SK-N-SH (cell line): Measurements from ENCODE around the gene DPM2. TPM values are rescaled to one million over a fixed set of nuclear protein-coding genes. Genes with fewer than 3 reads are reported as not detected.

Experiments
- CTCF ChIA-PET: fragments of 300-600, 350-600 bp; formaldehyde crosslinking; extraction: SDS; loops from one replicate; lab custom pipeline; 2021; lab: Yijun Ruan, JAX
- POLR2A ChIA-PET: fragments of 350-600 bp; sonication (Branson Sonifier 250); formaldehyde crosslinking; extraction: SDS; loops from one replicate; lab custom pipeline; 2020; ENCODE audit warnings: antibody characterized with exemption, inconsistent platforms; lab: Yijun Ruan, JAX
- DNase-seq: peaks from one replicate; pipeline ENCODE4 v3.0.0; 2012
- H2AFZ ChIP-seq: fragments of 200-600 bp; sonication (generic); 2 replicates; pipeline ENCODE4 v1.8.1; 2016; ENCODE audit warnings: antibody characterized with exemption, mild to moderate bottlenecking, low read depth
- H3F3A ChIP-seq: fragments of 200-600 bp; sonication (generic); replicated peaks from 2 replicates; pipeline ENCODE3; 2016; ENCODE audit warnings: antibody characterized with exemption, mild to moderate bottlenecking; ENCODE audit not compliant: insufficient read depth
- H3K27ac ChIP-seq, 2 experiments: fragments of 200-500 bp in 1 of 2; fragments of 200-600 bp in 1 of 2; sonication (Bioruptor generic) in 1 of 2; sonication (generic), shearing (Covaris generic) in 1 of 2; 2 replicates each; pipeline versions ENCODE4 v1.5.1 to v1.6.1; 2014 to 2016; ENCODE audit warnings: low read depth in 2 of 2, inconsistent platforms in 1 of 2, low read length in 1 of 2, mild to moderate bottlenecking in 1 of 2, mixed read lengths in 1 of 2
- H3K27me3 ChIP-seq: fragments of 200-600 bp; sonication (generic), shearing (Covaris generic); 2 replicates; pipeline ENCODE4 v1.6.1; 2016; ENCODE audit warnings: mixed run types; ENCODE audit not compliant: insufficient read depth
- H3K36me3 ChIP-seq, 2 experiments: fragments of 200-500 bp in 1 of 2; fragments of 200-600 bp in 1 of 2; sonication (Bioruptor generic) in 1 of 2; sonication (generic) in 1 of 2; replicated peaks in 1 of 2; 2 replicates each; pipeline versions ENCODE3 to v1.5.1; 2014 to 2016; ENCODE audit warnings: low read length in 1 of 2, mild to moderate bottlenecking in 1 of 2; ENCODE audit not compliant: insufficient read depth in 2 of 2, control insufficient read depth in 1 of 2
- H3K4me1 ChIP-seq, 2 experiments: fragments of 200-500 bp in 1 of 2; fragments of 200-600 bp in 1 of 2; sonication (Bioruptor generic) in 1 of 2; sonication (generic), shearing (Covaris generic) in 1 of 2; 2 replicates each; pipeline versions ENCODE4 v1.5.1 to v1.6.1; 2014 to 2016; ENCODE audit warnings: low read depth in 1 of 2, low read length in 1 of 2, mixed run types in 1 of 2; ENCODE audit not compliant: insufficient read depth in 2 of 2, control insufficient read depth in 1 of 2
- H3K4me2 ChIP-seq: fragments of 200-600 bp; sonication (generic), shearing (Covaris generic); 2 replicates; pipeline ENCODE4 v1.6.1; 2017; ENCODE audit warnings: mixed run types
- H3K4me3 ChIP-seq, 2 experiments: fragments of 200-500 bp in 1 of 2; fragments of 200-600 bp in 1 of 2; sonication (Bioruptor generic) in 1 of 2; sonication (generic), shearing (Covaris generic) in 1 of 2; 2 replicates each; pipeline versions ENCODE4 v1.5.1 to v1.8.1; 2014 to 2016; ENCODE audit warnings: low read depth in 2 of 2, inconsistent platforms in 1 of 2, low read length in 1 of 2, mild to moderate bottlenecking in 1 of 2, mixed read lengths in 1 of 2, moderate library complexity in 1 of 2
- H3K79me2 ChIP-seq: fragments of 200-600 bp; sonication (generic); 2 replicates; pipeline ENCODE4 v1.8.1; 2017; ENCODE audit warnings: mild to moderate bottlenecking; ENCODE audit not compliant: insufficient read depth
- H3K9ac ChIP-seq: fragments of 200-600 bp; sonication (generic); 2 replicates; pipeline ENCODE4 v1.6.1; 2017; ENCODE audit warnings: mixed run types
- H3K9me2 ChIP-seq: fragments of 200-600 bp; sonication (generic); 2 replicates; pipeline ENCODE4 v1.6.1; 2017; ENCODE audit warnings: mixed run types
- H3K9me3 ChIP-seq: fragments of 200-600 bp; sonication (generic); 2 replicates; pipeline ENCODE4 v1.6.1; 2017; ENCODE audit warnings: mixed run types, mild to moderate bottlenecking, moderate library complexity
- H4K20me1 ChIP-seq: fragments of 200-600 bp; sonication (generic); 2 replicates; pipeline ENCODE4 v1.6.1; 2017; ENCODE audit warnings: mild to moderate bottlenecking, mixed run types; ENCODE audit not compliant: insufficient read depth
- ELF1 ChIP-seq: IDR thresholded peaks from 2 replicates; pipeline ENCODE4 v1.4.0; 2012
- FOXJ3 ChIP-seq: sonication (generic); formaldehyde crosslinking; IDR thresholded peaks from 2 replicates; pipeline ENCODE4 v1.5.1; 2020; ENCODE audit warnings: mild to moderate bottlenecking, missing genetic modification reagents
- GABPA ChIP-seq: IDR thresholded peaks from 2 replicates; pipeline ENCODE4 v1.4.0; 2012; ENCODE audit warnings: low read depth, mild to moderate bottlenecking
- GATA2 ChIP-seq: sonication (generic); formaldehyde crosslinking; IDR thresholded peaks from 2 replicates; pipeline ENCODE4 v1.5.0; 2020; ENCODE audit warnings: mild to moderate bottlenecking, missing genetic modification reagents
- MEF2A ChIP-seq: IDR thresholded peaks from 2 replicates; pipeline ENCODE4 v1.4.0; 2012; ENCODE audit warnings: low read depth, borderline replicate concordance
- PBX3 ChIP-seq: IDR thresholded peaks from 2 replicates; pipeline ENCODE4; 2012
- POLR2AphosphoS5 ChIP-seq: IDR thresholded peaks from 2 replicates; pipeline ENCODE4 v1.6.1; 2012; ENCODE audit warnings: low read depth, low read length
- RCOR1 ChIP-seq: fragments of 150-350 bp; IDR thresholded peaks from 2 replicates; pipeline ENCODE4 v1.6.1; 2017; ENCODE audit warnings: antibody characterized with exemption, low read length
- SIN3A ChIP-seq: IDR thresholded peaks from 2 replicates; pipeline ENCODE4 v1.6.1; 2012; ENCODE audit warnings: low read depth, mild to moderate bottlenecking, low read length, moderate library complexity, borderline replicate concordance
- TAF1 ChIP-seq: IDR thresholded peaks from 2 replicates; pipeline ENCODE4 v1.6.1; 2012; ENCODE audit warnings: low read depth, mild to moderate bottlenecking, low read length, moderate library complexity, borderline replicate concordance
- TCF12 ChIP-seq: IDR thresholded peaks from 2 replicates; pipeline ENCODE4 v1.4.0; 2012
- YY1 ChIP-seq: IDR thresholded peaks from 2 replicates; pipeline ENCODE4 v1.4.0; 2012; ENCODE audit warnings: low read depth, mild to moderate bottlenecking
- WGBS: methylation state at CpG from one replicate; pipeline ENCODE4 v1.1.6; 2017; ENCODE audit warnings: low lambda C conversion rate; 5-methylcytosine and 5-hydroxymethylcytosine counted together
- polyA plus RNA-seq, 3 experiments: library from polyadenylated mRNA; depleted of rRNA; stranded (reverse); fragments of >200 nt; gene quantifications; 2 replicates each; pipeline ENCODE4 v1.2.3, GENCODE V29; 2012

DPM2 gene
- polyA plus RNA-seq, 1 of the 3 experiments (the other 2 are of a cell fraction) = 106 TPM

GRCh38 chr9:127941961-127942215 lies 4.2 kb upstream of the DPM2 start:
- TF ChIP-seq RCOR1 = no peak
- no peaks in the 10 kb centered on the region for H3K9me2 ChIP-seq
- ChIA-PET CTCF (interaction anchor here (0.6 to 10.3 kb wide), 23 partner anchors 11 to 297 kb away, joined by 3 to 219 read pairs (median 11); partner anchors contain the start of genes EEIG1, NAIF1, PIP5KL1 and SLC25A25), POLR2A (interaction anchor here (1.2 to 1.3 kb wide), 2 partner anchors 11 to 31 kb away, joined by 4 to 5 read pairs; partner anchors contain the start of gene PIP5KL1)
- H3K36me3 ChIP-seq = peaks cover 4 to 48% of the 10 kb centered on the region in 2 experiments
- no peak for DNase-seq
- H3K4me1 ChIP-seq = peaks cover 0 to 43% of the 10 kb centered on the region in 2 experiments; a peak in 1 of 4 replicates
- H3K9ac ChIP-seq = no peak overlapping the region
- H3F3A ChIP-seq = peaks cover 3% of the 10 kb centered on the region
- no peaks in the 10 kb centered on the region for H3K27me3 ChIP-seq
- H4K20me1 ChIP-seq = peaks cover 7% of the 10 kb centered on the region; the same call in 1 of the 2 replicates
- no CpG with 5 or more reads among the region's 3 CpGs for WGBS
- no peak overlapping the region for H3K4me3 ChIP-seq
- no peak overlapping the region for H2AFZ ChIP-seq
- H3K27ac ChIP-seq = peak overlapping the region in 1 of 2 experiments; percentile 75; a peak in 2 of 4 replicates
- H3K9me3 ChIP-seq = no peaks in the 10 kb centered on the region
- H3K79me2 ChIP-seq = peaks cover 8% of the 10 kb centered on the region
- no peak overlapping the region for H3K4me2 ChIP-seq

GRCh38 chr9:127941062-127941960 lies 3.7 kb upstream of the DPM2 start:
- whole genome bisulfite sequencing = 86% methylated on average over 17 of the region's 18 CpGs
- Histone ChIP-seq H3K36me3 (peaks cover 4 to 48% of the 10 kb centered on the region in 2 experiments), H2AFZ (no peak overlapping the region), H3K79me2 (peaks cover 14% of the 10 kb centered on the region), H3K27me3 (no peaks in the 10 kb centered on the region), H3K9me2 (no peaks in the 10 kb centered on the region), H3K9ac (no peak overlapping the region), H3K27ac (peak overlapping the region in 1 of 2 experiments; percentile 75; a peak in 2 of 4 replicates), H3K4me3 (no peak overlapping the region), H4K20me1 (peaks cover 11% of the 10 kb centered on the region; the same call in 1 of the 2 replicates)
- ChIA-PET POLR2A (interaction anchor here (1.3 kb wide), 1 partner anchor 11 kb away, joined by 4 read pairs; the partner anchor contains the start of gene PIP5KL1), CTCF (interaction anchor here (0.6 to 10.3 kb wide), 19 partner anchors 11 to 296 kb away, joined by 3 to 219 read pairs (median 11); partner anchors contain the start of genes EEIG1, NAIF1, PIP5KL1 and SLC25A25)
- no peak for DNase-seq
- no peak for TF ChIP-seq POLR2AphosphoS5
- TF ChIP-seq MEF2A = no peak
- TF ChIP-seq TAF1 = no peak
- TF ChIP-seq RCOR1 = no peak
- TF ChIP-seq YY1 = no peak
- TF ChIP-seq FOXJ3 (CRISPR knock-in tag) = no peak
- TF ChIP-seq TCF12 = no peak
- no peak for TF ChIP-seq GABPA
- no peak for TF ChIP-seq ELF1
- no peak for TF ChIP-seq SIN3A
- TF ChIP-seq, all 33 proteins: peak for 0
- Histone ChIP-seq H3K4me2 (no peak overlapping the region), H3K9me3 (no peaks in the 10 kb centered on the region), H3K4me1 (peaks cover 3 to 42% of the 10 kb centered on the region in 2 experiments; a peak in 2 of 4 replicates), H3F3A (peaks cover 3% of the 10 kb centered on the region)

- peaks cover 4 to 48% of the 10 kb centered on the region in 2 experiments for H3K36me3 ChIP-seq
- H3K9ac ChIP-seq = no peak overlapping the region
- WGBS = 92% methylated on average over 4 of the region's 4 CpGs
- H3K4me3 ChIP-seq = no peak overlapping the region
- H3K9me2 ChIP-seq = no peaks in the 10 kb centered on the region
- ChIA-PET POLR2A (no interaction called here), CTCF (interaction anchor here (1.0 to 10.3 kb wide), 5 partner anchors 14 to 176 kb away, joined by 3 to 219 read pairs (median 55); no protein-coding TSS in a partner anchor)
- TF ChIP-seq PBX3 (no peak), GATA2 (CRISPR knock-in tag) (no peak)
- H3F3A ChIP-seq = peaks cover 3% of the 10 kb centered on the region
- peaks cover 10 to 45% of the 10 kb centered on the region in 2 experiments for H3K4me1 ChIP-seq
- peaks cover 13% of the 10 kb centered on the region; the same call in 1 of the 2 replicates for H4K20me1 ChIP-seq
- peaks cover 21% of the 10 kb centered on the region for H3K79me2 ChIP-seq
- H2AFZ ChIP-seq = no peak overlapping the region
- H3K27me3 ChIP-seq = no peaks in the 10 kb centered on the region
- no peaks in the 10 kb centered on the region for H3K9me3 ChIP-seq
- H3K27ac ChIP-seq = no peak overlapping the region
- H3K4me2 ChIP-seq = no peak overlapping the region
- no peak for DNase-seq
Measured at GRCh38 chr9:127940593-127940992, 2.9 kb upstream of the DPM2 start.
